Measurements from ENCODE around the gene AVEN.
"Not testable (repeated sequence)": the region's sequence is repeated elsewhere in the genome, so short reads cannot be mapped to it uniquely, and the experiment has no call there.

AVEN gene, protein sequence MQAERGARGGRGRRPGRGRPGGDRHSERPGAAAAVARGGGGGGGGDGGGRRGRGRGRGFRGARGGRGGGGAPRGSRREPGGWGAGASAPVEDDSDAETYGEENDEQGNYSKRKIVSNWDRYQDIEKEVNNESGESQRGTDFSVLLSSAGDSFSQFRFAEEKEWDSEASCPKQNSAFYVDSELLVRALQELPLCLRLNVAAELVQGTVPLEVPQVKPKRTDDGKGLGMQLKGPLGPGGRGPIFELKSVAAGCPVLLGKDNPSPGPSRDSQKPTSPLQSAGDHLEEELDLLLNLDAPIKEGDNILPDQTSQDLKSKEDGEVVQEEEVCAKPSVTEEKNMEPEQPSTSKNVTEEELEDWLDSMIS

DNA sequence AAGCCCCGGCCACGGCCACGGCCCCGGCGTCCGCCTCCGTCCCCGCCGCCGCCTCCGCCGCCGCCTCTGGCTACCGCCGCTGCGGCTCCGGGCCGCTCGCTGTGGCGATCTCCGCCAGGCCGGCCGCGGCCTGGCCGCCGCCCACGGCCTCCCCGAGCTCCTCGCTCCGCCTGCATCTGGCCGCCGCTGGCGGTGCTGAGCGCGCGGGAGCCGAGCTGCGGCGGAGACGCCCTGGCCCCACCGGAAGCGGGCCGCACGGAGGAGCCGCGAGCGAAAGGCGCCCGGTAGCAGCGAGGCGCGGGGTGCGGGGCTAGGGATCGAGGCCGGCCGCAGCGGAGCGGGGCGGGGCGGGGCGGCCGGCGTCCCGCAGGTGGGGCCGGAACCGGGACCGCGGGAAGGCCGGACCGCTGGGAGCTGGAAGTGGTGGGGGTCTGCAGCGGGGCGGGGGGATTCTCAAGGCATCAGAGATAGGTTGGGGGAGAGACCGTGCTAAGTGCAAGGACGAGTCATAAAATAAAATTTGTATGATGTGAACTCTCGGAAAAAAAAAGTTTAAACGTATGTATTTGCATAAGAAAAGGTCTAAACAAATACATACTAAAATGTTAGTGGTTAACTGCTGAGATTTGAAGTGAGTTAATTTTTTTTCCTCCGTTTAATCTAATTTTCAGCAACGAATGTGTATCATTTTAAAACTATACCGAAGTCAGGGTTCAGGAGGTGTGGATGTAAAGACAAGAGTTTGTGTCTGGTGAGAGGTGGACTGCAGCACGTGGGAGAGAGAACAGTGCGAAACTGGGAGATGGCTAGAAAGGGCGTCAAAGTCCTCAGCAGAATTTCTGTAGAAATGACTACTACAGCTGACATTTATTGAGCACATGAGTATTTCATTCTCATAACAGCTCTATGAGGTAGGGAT is at the start of gene AVEN:
TSS of gene AVEN (minus strand) at position 334 of the 919 bp plus-strand sequence. CDS start at position 176, 158 bp downstream.
- DNase-seq (ENCODE audit: low read depth), result no peak

DNA sequence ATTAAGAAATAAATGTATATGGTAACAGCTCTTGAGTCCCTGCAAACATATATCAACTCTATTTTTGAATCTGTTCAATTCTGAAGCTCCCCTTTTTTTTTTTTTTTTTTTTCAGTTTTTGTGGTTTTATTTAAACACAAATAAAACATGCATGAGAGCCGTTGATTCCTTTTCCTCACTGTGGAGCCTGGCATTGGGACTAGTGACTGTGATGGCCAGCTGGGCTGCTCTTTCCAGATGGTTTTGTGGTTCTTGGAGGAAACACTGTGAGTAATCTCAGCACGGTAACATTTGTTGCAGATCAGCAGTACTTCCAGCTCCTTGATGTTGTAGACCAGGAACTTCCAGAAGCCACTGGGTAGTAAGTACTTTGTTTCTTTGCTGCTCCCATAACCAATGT is 46.7 kb upstream of the AVEN start:
- no peak for DNase-seq (ENCODE audit: low read depth)

DNA sequence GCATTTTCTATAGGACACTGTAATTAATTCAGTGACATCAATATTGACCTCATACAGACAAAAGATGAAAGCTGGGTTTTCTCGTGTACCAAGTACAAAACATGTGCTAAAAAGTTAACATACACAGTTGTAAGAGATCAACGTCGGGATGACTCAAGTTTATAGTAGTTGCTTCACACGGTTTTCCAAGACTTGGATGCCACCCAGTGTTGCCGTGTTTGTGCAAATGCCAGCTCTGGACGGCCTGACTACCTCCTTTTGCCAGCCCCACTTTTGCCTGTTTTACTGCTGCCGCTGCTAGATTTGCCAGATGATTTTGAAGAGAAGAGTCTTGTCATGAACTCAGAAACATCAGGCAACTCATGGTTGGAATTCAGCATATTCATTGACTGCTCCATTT is 45.1 kb upstream of the AVEN start:
- DNase-seq (ENCODE audit: low read depth), result no peak

DNA sequence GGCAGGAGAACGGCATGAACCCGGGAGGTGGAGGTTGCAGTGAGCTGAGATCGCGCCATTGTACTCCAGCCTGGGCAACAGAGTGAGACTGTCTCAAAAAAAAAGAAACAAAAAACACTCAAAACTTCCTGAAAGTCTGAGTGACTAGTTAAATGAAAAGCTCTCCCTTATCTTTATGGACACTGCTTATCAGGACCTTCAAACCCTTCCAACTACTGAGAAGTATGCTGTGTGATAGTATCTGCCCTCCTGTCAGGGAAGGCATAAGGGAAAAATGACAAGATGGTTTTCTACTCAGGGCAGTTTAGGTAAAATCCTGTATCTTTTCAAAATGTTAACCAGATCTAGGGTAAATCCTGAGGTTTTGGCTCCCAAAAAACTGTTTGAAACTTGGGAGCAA is 40.9 kb upstream of the AVEN start:
- no peak for DNase-seq (ENCODE audit: low read depth)

DNA sequence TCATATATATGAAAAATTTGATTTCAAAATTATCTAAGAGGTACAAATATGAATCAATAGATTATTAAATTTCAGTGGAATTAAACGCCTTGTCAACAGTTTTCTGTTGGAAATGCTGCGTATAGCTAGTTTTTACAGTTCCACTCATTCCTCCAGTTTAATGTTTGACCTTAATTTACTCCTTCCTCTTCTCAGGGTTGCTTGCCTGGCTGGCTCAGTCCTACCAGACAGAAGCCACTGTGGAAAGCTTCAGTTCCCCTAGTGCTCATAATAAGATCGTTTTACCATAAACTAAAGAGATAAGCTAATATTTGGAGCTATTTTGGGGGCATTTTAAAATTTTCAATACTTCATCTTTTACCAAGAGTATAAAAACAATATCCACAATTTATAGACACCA is 39.9 kb upstream of the AVEN start:
- no peak for DNase-seq (ENCODE audit: low read depth)

DNA sequence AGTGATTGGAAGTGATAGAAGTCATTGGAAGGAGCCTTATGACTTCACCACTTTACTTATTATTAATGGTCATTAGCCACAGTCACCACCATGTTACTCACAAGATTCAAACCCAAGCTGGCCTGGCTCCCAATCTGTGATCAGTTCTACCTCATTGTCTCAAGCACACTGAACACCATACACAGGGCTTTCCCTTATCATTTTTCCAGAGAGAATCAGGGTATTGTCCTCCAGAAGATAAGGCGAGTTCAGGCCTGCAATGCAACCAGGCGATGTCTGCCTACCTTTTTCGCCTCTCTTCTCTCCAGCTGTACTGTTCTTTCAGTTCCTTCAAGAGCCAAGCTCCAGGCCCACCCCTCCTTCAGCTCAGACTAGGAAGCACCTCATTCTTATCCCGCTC is 37.8 kb upstream of the AVEN start:
- DNase-seq (ENCODE audit: low read depth), result no peak

DNA sequence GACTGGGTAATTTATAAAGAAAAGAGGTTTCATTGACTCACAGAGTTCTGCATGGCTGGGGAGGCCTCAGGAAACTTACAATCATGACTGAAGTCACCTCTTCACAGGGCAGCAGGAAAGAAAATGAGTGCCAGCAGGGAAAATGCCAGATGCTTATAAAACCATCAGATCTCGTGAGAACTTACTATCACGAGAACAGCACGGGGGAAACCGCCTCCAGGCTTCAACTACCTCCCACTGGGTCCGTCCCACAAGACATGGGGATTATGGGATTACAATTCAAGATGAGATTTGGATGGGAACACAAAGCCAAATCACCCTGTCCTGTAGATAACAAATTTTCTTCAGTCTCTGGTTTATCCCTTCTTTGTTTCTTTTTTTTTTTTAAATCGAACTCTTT is 31.0 kb upstream of the AVEN start:
- no peak for DNase-seq (ENCODE audit: low read depth)

DNA sequence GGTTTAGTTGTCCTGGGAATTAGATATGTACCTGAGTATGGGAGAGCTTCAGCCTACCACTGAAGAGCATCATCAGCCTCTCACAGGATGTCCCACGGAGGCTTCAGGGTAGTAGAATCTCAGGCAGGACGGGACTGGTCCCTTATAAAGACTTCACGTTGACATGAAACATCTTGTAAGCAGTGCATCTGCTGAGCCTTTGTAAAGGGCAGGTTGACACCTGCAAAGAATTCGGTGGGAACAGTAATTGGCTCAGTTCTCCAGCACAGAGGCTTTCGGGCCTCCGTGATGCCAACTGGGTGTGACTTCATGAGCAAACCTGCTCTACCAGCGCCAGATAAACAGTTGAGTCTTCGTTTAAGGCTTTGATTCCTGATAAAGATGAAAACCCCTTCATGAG is 26.9 kb upstream of the AVEN start:
- no peak for DNase-seq (ENCODE audit: low read depth)

DNA sequence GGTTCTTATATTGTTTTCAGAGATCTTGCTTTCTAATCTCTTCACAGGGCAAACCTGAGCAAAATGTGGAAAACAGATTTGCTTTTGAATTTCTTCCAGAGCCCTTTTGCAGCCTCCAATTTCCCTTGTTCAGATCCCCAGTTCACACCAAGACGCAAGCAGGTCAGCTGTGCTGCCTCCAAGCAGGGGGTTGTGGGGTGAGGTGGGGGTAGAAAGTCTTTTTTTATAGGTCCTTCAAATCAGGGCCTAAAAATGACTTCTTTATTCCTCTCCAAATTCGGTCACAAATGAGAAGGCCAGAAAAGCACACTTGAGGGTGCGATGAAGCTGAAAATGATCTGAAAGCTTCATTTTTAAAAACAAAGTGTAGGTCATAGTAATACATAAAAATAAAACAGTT is 26.3 kb upstream of the AVEN start:
- no peak for DNase-seq (ENCODE audit: low read depth)

DNA sequence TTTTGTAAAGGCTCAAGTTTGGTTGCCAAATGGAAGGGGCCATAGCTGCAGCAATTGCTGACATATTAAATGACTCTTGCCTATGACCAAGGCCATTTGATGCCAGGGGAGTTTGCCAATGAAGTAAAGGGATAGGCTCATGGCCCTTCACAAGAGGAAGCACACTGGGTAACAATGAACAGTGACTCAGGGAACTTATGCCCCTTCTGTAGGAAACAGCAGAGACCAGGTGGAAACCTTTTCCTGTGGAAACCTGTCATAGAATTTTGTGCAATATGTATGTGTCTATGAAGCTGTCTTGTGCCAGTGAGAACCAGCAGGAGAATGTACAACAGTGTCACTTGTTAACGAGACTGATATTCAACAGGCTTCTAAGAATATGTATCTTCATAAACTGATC is 25.4 kb upstream of the AVEN start:
- no peak for DNase-seq (ENCODE audit: low read depth)

DNA sequence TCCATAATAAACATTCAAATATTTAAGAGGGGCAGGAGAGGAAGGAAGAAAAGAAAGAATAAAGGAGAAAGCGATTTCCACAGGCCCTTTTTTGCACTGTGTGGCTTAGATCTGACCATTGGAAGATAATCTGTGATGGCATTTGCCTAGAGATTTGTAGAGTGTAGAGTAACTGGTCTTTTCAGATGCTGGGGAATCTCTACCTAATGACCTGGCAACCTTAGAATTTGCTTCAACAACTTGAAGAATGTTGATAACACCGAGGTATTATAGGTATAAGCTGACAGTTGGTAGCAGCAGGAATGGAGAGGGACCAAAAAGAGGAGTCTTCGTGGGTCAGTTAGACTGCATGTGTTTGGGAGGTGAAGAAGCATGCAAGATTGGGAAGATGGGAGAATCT is 20.9 kb upstream of the AVEN start:
- DNase-seq (ENCODE audit: low read depth), result no peak

DNA sequence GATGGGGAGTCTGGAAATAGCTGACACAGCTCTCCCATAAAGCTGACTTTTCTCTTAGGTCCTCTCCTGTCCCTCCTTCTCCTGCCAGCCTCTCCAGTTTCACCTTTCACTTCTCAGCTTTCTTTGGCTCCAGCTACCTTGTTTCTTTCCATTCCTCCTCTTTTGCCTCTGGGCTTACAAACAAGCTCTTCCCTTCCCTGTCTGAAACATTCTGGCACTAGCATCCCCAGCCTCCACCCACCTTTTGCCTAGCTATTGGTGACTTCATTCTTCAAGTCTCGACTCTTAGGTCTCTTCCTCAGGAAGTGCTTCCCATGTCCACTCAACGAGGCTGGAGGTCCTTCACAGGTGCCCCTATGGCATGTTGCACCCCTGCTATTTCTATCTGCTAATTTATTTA is 20.5 kb upstream of the AVEN start:
- DNase-seq (ENCODE audit: low read depth), result no peak

DNA sequence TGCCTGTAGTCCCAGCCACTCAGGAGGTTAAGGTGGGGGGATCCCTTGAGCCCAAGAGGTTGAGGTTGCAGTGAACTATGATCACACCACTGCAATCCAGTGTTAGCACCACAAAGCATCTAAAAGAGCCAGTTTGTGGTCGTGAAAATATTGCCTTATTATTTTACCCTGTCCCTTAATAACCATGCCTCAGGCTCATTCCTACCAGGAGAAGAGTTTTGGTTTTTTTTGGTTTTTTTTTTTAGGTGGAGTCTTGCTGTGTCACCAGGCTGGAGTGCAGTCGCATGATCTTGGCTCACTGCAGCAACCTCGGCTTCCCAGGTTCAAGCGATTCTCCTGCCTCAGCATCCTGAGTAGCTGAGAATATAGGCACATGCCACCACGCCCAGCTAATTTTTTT is 17.9 kb upstream of the AVEN start:
- DNase-seq (ENCODE audit: low read depth), result no peak

DNA sequence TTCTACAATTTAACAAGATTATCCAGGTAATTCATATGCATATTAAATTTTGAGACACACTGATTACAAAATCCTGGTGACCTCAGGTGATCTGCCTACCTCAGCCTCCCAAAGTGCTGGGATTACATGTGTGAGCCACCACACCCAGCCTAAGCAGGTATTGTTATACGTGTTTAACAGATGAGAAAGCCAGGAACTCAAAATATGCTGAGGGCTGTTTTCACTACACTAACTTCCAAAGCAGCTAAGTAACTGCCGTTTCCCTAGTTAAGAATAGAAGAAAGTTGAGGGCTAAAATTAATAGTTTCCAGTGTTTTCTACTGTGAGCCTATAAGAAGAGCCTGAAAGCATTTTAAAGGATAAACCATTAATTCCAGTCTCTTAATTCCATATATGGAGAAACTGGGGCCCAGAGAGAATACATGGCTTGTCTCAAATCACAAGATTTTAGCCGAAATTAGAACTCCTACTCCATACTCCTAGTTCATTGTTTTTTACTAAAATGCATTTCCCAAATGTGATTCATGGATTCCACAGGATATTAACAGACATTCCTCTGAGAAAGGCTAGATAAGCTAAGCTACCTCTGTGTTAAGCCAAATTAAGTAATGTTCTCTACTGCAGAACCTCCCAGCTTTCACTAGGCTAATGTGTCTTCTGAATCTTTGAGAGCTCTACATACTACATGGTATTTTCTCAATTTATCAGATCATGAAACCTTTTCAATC is 17.0 kb upstream of the AVEN start:
- DNase-seq (ENCODE audit: low read depth), result no peak

DNA sequence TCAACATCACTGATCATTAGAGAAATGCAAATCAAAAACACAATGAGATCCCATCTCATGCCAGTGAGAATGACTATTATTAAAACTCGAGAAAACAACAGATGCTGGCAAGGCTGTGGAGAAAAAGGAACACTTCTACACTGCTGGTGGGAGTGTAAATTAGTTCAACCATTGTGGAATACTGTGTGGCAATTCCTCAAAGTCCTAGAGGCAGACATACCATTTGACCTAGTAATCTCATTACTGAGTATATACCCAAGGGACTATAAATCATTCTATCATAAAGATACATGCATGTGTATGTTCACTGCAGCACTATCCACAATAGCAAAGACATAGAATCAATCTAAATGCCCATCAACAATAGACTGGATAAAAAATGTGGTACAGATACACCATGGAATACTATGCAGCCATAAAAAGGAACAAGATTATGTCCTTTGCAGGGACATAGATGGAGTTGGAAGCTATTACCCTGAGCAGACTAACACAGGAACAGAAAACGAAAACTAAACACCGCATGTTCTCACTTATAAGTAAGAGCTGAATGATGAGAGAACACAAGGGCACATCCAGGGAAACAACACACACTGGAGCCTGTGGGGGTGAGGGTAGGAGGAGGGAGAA is 15.2 kb upstream of the AVEN start:
- no peak for DNase-seq (ENCODE audit: low read depth)

DNA sequence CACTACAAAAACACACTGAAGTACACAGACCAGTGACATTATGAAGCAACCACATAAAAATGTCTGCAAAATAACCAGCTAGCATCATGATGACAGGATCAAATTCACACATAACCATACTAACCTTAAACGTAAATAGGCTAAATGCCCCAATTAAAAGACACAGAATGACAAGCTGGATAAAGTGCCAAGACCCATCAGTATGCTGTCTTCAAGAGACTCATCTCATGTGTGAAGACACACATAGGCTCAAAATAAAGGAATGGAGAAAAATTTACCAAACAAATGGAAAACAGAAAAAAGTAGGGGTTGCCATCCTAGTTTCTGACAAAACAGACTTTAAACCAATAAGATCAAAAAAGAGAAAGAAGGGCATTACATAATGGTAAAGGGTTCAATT is 11.4 kb upstream of the AVEN start:
- DNase-seq (ENCODE audit: low read depth), result not testable (repeated sequence)

DNA sequence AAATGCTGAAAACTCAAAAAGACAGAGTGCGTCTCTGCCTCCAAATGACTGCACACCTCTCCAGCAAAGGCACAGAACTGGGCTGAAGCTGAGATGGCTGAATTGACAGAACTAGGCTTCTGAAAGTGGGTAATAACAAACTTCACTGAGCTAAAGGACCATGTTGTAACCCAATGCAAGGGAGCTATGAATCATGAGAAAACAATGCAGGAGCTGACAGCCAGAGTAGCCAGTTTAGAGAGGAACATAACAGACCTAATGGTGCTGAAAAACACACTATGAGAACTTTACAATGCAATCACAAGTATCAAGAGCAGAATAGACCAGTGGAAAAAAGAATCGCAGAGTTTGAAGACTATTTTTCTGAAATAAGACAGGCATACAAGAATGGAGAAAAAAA is 10.1 kb upstream of the AVEN start:
- DNase-seq (ENCODE audit: low read depth), result no peak

DNA sequence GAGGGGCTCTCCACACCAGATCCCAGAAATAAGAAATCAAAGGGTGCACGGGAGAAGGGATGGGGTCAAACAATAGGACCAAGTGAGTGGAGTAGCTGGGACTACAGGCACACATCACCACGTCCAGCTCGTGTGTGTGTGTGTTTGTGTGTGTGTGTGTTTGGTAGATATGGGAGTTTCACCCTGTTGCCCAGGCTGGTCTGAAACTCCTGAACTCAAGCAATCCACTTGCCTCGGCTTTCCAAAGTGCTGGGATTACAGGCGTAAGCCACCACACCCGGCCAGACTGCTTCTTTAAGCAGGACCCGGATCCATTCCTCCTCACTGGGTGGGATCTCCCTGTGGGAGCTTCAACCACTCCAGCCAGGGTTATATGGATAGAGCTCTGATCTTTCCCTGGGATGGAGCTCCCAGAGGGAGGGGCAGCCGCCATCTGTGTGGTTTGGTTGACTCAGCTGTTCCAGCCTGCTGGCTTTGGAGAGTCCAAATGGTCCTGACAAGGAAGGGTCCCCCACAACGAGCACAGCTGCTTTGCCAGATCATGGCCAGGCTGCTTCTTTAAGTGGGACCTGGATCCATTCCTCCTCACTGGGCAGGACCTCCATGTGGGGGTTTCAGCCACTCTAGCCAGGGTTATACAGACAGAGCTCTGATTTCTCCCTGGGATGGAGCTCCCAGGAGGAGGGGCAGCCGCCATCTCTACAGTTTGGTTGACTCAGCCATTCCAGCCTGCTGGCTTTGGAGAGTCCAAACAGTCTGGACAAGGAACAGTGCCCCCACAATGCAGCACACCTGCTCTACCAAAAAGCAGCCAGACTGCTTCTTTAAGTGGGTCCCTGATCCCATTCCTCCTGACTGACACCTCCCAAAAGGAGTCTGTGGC is 9.1 kb upstream of the AVEN start:
- no peak for DNase-seq (ENCODE audit: low read depth)

DNA sequence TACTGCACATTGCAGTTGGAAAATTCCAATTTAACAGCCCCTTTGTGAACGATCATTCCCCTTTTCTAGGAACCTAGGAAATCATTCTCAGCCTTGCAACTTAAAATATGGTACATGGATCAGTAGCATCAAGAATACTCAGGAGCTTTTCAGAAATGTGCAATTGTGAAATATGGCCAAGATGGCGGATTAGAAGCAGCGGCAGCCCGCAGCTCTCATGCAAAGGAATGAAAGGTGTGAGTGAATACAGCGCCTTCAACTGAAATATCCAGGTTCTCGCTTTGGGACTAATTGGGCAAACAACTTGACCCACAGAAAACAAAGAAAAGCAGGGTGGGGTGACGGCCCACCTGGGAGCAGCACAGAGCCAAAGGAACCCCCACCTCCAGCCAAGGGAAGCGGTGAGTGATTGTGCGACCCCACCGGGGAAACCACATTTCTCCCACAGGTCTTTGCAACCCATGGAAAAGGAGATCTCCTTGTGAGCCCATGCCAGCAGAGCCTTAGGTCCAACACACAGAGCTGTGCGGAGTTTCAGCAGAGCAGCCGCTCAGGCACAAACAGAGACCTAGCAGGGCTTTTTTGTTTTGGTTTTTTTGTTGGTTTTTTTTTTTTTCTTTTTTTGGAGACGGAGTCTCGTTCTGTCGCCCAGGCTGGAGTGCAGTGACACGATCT is 7.6 kb upstream of the AVEN start:
- DNase-seq (ENCODE audit: low read depth), result no peak

DNA sequence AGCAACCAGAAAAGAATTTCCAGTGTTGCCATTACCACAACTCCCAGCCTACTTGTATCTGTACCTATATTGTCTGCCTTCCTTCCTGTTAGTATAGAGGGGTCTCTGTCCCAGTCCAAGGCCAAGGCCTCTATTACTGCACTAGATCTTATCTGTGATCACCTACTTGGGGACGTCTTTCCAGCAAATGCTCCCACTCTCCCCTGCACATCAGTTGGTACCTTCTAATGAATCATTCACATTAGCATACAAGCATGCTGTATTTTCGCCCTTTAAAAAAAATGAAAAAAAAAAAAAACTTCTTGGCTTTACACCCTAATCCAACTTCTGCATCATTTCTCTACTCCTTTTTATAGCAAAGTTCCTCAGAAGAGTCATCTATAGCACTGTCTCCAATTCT is 4.8 kb upstream of the AVEN start:
- DNase-seq (ENCODE audit: low read depth), result no peak

DNA sequence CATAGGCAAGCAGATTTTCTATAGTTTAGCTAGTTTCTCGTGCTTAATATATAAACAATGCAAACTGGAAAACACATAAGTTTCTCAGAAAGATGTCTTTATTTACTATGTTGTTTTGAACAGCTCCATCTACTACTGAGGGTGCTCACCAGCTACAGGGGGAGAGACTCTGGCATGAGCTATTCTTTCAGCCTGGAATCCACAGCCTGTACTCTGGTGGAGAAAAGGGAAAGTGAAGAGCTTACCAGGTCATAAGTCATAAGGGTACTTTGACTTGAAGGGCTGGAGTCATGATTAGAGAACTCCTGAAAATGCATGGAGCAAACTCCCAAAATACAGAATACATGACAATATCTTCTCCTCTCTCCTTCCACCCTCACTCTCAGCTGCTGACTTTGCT is 4.4 kb upstream of the AVEN start:
- no peak for DNase-seq (ENCODE audit: low read depth)
